GM13977 (cell line): ENCODE results near the gene VRK1.

ENCODE experiments used
- DNase-seq: peaks from one replicate; pipeline ENCODE4 v3.0.0; 2012; ENCODE audit warnings: low spot score
- CTCF ChIP-seq: IDR thresholded peaks from 2 replicates; pipeline ENCODE4 v1.5.1; 2012; ENCODE audit warnings: mild to moderate bottlenecking, control low read depth; ENCODE audit not compliant: insufficient read depth; ENCODE audit errors: extremely low read depth, missing control alignments
- in situ Hi-C: fragments of 300-500 bp; cut with MboI; formaldehyde crosslinking; loops from one replicate; pipeline ENCODE4 v1.12.0; 2022; ENCODE audit warnings: low sequenced_read_pairs, low pct_unique_long_range_greater_than_20kb, mixed read lengths, inconsistent platforms; ENCODE audit not compliant: unreplicated experiment

The VRK1 gene

GRCh38 chr14:96811985-96812667, 14.9 kb downstream of the VRK1 start:
- no peak for TF ChIP-seq CTCF
- DNase-seq: no peak
- in situ Hi-C loops: no loop called here

- TF ChIP-seq CTCF: no peak
- no peak for DNase-seq
- in situ Hi-C loops: no loop called here
Measured at GRCh38 chr14:96816281-96816680, 19.1 kb downstream of the VRK1 start.

- in situ Hi-C loops: no loop called here
- no peak for DNase-seq
- TF ChIP-seq CTCF: no peak
Measured at GRCh38 chr14:96817750-96818666, 20.8 kb downstream of the VRK1 start.

- TF ChIP-seq CTCF: no peak
- in situ Hi-C loops: no loop called here
- DNase-seq: no peak
Measured at GRCh38 chr14:96821501-96821900, 24.3 kb downstream of the VRK1 start.

- TF ChIP-seq CTCF: no peak
- DNase-seq: no peak
- in situ Hi-C loops: no loop called here
Measured at GRCh38 chr14:96823652-96824051, 26.5 kb downstream of the VRK1 start.

- TF ChIP-seq CTCF: no peak
- no peak for DNase-seq
- in situ Hi-C loops: no loop called here
Measured at GRCh38 chr14:96824283-96824682, 27.1 kb downstream of the VRK1 start.
